HepG2 (cell line): ENCODE measurements around the gene FAM170B.

Source experiments
- ATF2 ChIP-seq: sonication (generic); formaldehyde crosslinking; IDR thresholded peaks from 2 replicates; pipeline ENCODE4 v1.4.0; 2020; ENCODE audit warnings: missing genetic modification reagents
- BRF2 ChIP-seq: sonication (generic); formaldehyde crosslinking; IDR thresholded peaks from 2 replicates; pipeline ENCODE4 v1.8.1; 2022; ENCODE audit warnings: mild to moderate bottlenecking, missing genetic modification reagents
- CHD4 ChIP-seq: fragments of 200-600 bp; sonication (generic); IDR thresholded peaks from 2 replicates; pipeline ENCODE4 v1.7.0; 2017; ENCODE audit warnings: mild to moderate bottlenecking, low read length, borderline replicate concordance
- CTCF ChIP-seq: sonication (generic); formaldehyde crosslinking; IDR thresholded peaks from 2 replicates; pipeline ENCODE4 v1.5.0; 2020; ENCODE audit warnings: mild to moderate bottlenecking, missing genetic modification reagents, moderate library complexity
- MAF1 ChIP-seq: sonication (generic); formaldehyde crosslinking; IDR thresholded peaks from 2 replicates; pipeline ENCODE4 v1.5.0; 2020; ENCODE audit warnings: missing genetic modification reagents, borderline replicate concordance
- MAFF ChIP-seq: IDR thresholded peaks from 2 replicates; pipeline ENCODE4 v1.6.1; 2011; ENCODE audit warnings: low read depth, low read length, improper control_type of control experiment
- PAX8 ChIP-seq: sonication (generic); formaldehyde crosslinking; IDR thresholded peaks from 2 replicates; pipeline ENCODE4 v1.8.0; 2022; ENCODE audit warnings: mild to moderate bottlenecking, missing genetic modification reagents, borderline replicate concordance
- POLR2AphosphoS5 ChIP-seq: IDR thresholded peaks from 2 replicates; pipeline ENCODE4 v1.6.1; 2012; ENCODE audit warnings: low read depth, low read length
- SIN3B ChIP-seq: fragments of 150-350 bp; IDR thresholded peaks from 2 replicates; pipeline ENCODE4 v1.6.1; 2014; ENCODE audit warnings: low read length
- TFAP4 ChIP-seq: sonication (generic); IDR thresholded peaks from 2 replicates; pipeline ENCODE4 v1.6.1; 2016; ENCODE audit warnings: low read depth, borderline replicate concordance
- ZNF3 ChIP-seq: IDR thresholded peaks from 2 replicates; pipeline ENCODE4 v1.7.0; 2017; ENCODE audit warnings: inconsistent platforms
- ZNF354B ChIP-seq: sonication (generic); formaldehyde crosslinking; IDR thresholded peaks from 2 replicates; pipeline ENCODE4 v1.8.0; 2022; ENCODE audit warnings: mild to moderate bottlenecking, missing genetic modification reagents
- ZSCAN31 ChIP-seq: sonication (generic); formaldehyde crosslinking; IDR thresholded peaks from 2 replicates; pipeline ENCODE4 v1.5.0; 2020; ENCODE audit warnings: low read depth, mild to moderate bottlenecking, missing genetic modification reagents

- no peak for TF ChIP-seq SIN3B
- TF ChIP-seq PAX8 (CRISPR knock-in tag), result no peak
- no peak for TF ChIP-seq CTCF (CRISPR knock-in tag)
- no peak for TF ChIP-seq BRF2
- no peak for TF ChIP-seq POLR2AphosphoS5
- TF ChIP-seq ZSCAN31 (CRISPR knock-in tag), result no peak
- TF ChIP-seq ZNF3 (CRISPR knock-in tag), result no peak
- TF ChIP-seq MAFF, result no peak
- TF ChIP-seq ATF2 (CRISPR knock-in tag), result no peak
- TF ChIP-seq ZNF354B (CRISPR knock-in tag), result no peak
- TF ChIP-seq MAF1 (CRISPR knock-in tag), result no peak
- TF ChIP-seq CHD4, result no peak
- no peak for TF ChIP-seq TFAP4
Measured at GRCh38 chr10:49113741-49114141, 20.1 kb downstream of the FAM170B start.
